ENCODE data around the gene SFXN3.

Gene SFXN3

GRCh38 chr10:101080933-101081931 is 50.2 kb downstream of the SFXN3 start:
- no peak for DNase-seq

- no peak for DNase-seq
These were observed 54.8 kb downstream of the SFXN3 start for GRCh38 chr10:101085846-101086245.

GRCh38 chr10:101087376-101087775 is 56.3 kb downstream of the SFXN3 start:
- DNase-seq = no peak

GRCh38 chr10:101087965-101088364 is 56.9 kb downstream of the SFXN3 start:
- no peak for DNase-seq

GRCh38 chr10:101089520-101090299 is 58.7 kb downstream of the SFXN3 start:
- no peak for DNase-seq

GRCh38 chr10:101090597-101090996 is 59.6 kb downstream of the SFXN3 start:
- DNase-seq = no peak

Measured in activated CD4-positive, alpha-beta T cell treated with anti-CD3 and anti-CD28 coated beads, Interleukin-2, amount 50 U/mL, for 48 hours (primary cell).